Stimulated activated CD4-positive, alpha-beta T cell treated with anti-CD3 and anti-CD28 coated beads, Interleukin-12 subunit alpha, Interleukin-12 subunit beta, amount 100 ng/mL, for 24 hours (primary cell): ENCODE measurements around the gene WNK2.
"Not testable (repeated sequence)": the region's sequence is repeated elsewhere in the genome, so short reads cannot be mapped to it uniquely, and the experiment has no call there.

Experiments
- DNase-seq, 2 experiments: peaks; one replicate each; pipeline ENCODE4 v3.0.0-alpha.2; 2020; ENCODE audit warnings: low read depth in 2 of 2

Gene WNK2

GRCh38 chr9:93307468-93308157 is 123.7 kb downstream of the WNK2 start:
- DNase-seq, result no peak

GRCh38 chr9:93308158-93308602 is 124.2 kb downstream of the WNK2 start:
- no peak for DNase-seq

GRCh38 chr9:93308676-93309075 is 124.7 kb downstream of the WNK2 start:
- no peak for DNase-seq

GRCh38 chr9:93309889-93310425 is 126.0 kb downstream of the WNK2 start:
- no peak for DNase-seq

GRCh38 chr9:93315118-93315517 is 131.2 kb downstream of the WNK2 start:
- DNase-seq, result no peak

GRCh38 chr9:93315960-93316359 is 132.0 kb downstream of the WNK2 start:
- no peak for DNase-seq

GRCh38 chr9:93316726-93317494 is 133.0 kb downstream of the WNK2 start:
- no peak for DNase-seq

GRCh38 chr9:93317495-93318094 is 133.7 kb downstream of the WNK2 start:
- no peak for DNase-seq

GRCh38 chr9:93318480-93318879 is 134.5 kb downstream of the WNK2 start:
- DNase-seq, result no peak

- DNase-seq, result no peak
These were observed 135.5 kb downstream of the WNK2 start for GRCh38 chr9:93319301-93319991.

- DNase-seq, result no peak
These were observed 136.1 kb downstream of the WNK2 start for GRCh38 chr9:93319992-93320500.

GRCh38 chr9:93320591-93321219 is 136.8 kb downstream of the WNK2 start:
- DNase-seq, result no peak

- DNase-seq, result no peak
These were observed 137.3 kb downstream of the WNK2 start for GRCh38 chr9:93321220-93321610.

GRCh38 chr9:93323446-93323954 is 139.6 kb downstream of the WNK2 start:
- DNase-seq, result not testable (repeated sequence)

- no peak for DNase-seq
These were observed 140.4 kb downstream of the WNK2 start for GRCh38 chr9:93324191-93324834.

GRCh38 chr9:93325307-93326035 is 141.5 kb downstream of the WNK2 start:
- no peak for DNase-seq

- DNase-seq, result no peak
These were observed 142.1 kb downstream of the WNK2 start for GRCh38 chr9:93326056-93326455.

GRCh38 chr9:93326654-93327053 is 142.7 kb downstream of the WNK2 start:
- DNase-seq, result no peak

GRCh38 chr9:93329629-93330280 is 145.8 kb downstream of the WNK2 start:
- no peak for DNase-seq
